ENCODE data around the gene PARP15. TPM values are rescaled to one million over a fixed set of nuclear protein-coding genes. Genes with fewer than 3 reads are reported as not detected.
"Not testable (repeated sequence)": the region's sequence is repeated elsewhere in the genome, so short reads cannot be mapped to it uniquely, and the experiment has no call there.

The PARP15 gene
- total RNA-seq, 4 donors from 2014 or later, result 1.2 to 10.3 (median 4.2) TPM

DNA sequence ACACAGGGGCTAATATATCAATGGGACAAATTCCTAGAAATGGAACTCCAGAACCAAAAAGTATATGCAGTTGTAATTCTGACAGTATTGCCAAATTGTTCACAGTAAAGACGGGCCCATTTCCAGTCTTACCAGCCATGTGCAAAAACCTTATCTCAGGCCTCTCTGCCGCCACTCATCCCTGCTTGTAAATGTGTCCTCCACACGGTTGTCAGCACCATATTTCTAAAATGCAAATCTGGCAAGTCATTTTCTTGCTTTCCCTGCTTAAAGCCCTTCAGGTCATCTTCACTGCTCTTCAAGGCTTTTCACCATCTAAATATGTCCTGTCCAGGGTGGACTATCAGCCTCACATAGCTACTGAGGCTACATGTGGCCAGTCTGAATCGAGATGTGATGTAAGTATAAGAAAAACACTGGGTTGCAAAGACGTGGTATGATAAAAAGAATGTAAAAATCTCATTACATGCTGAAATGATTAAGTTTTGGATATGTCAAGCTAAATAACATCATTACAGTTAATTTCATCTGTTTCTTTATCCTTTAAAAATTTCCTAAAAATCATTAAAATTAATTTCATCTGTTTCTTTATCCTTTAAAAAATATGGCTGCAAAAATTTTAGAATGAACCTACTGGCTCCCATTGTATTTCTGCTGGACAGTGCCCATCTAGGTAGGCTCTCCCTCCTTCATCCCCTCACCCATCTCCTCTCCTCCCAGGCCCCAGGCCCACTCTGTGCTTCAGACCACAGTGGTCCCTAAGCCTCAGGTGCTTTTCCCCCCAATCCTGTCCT is 14.3 kb upstream of the PARP15 start:
- Histone ChIP-seq H3K27ac (peak overlapping the region; percentile 92 to 97 (median 92)), H3K4me1 (peaks cover 8 to 45% (median 23%) of the 10 kb centered on the region in 4 donors), H3K4me3 (peak overlapping the region; percentile 68 to 92 (median 76)), H3K9me3 (no peaks in the 10 kb centered on the region), H3K36me3 (peaks cover 0 to 31% (median 5%) of the 10 kb centered on the region in 4 donors), H3K27me3 (no peaks in the 10 kb centered on the region)
- 55 to 58% methylated on average over 5 of the region's 5 CpGs for WGBS, 2 donors (ENCODE audit: low coverage in 1 of 2)
- intact Hi-C loops (cut with DNase I; ENCODE audit: low total_unique reads) (loop anchor here (5.0 kb wide), 1 partner anchor 119 kb away; the partner anchor contains the start of gene PARP14), in situ Hi-C loops (cut with MboI; ENCODE audit: low pct_ligation_motif_present in 1 of 4, low pct_unique_long_range_greater_than_20kb in 1 of 4, low sequenced_read_pairs in 3 of 4) (no loop called here)
- DNase-seq, result no peak
- TF ChIP-seq POLR2AphosphoS5 (IDR thresholded peaks at IDR 0.05) (no peak), EP300 (IDR thresholded peaks at IDR 0.05; ENCODE audit: low read depth) (no peak), POLR2A (IDR thresholded peaks at IDR 0.05) (no peak)
- TF ChIP-seq, protein P1, sequence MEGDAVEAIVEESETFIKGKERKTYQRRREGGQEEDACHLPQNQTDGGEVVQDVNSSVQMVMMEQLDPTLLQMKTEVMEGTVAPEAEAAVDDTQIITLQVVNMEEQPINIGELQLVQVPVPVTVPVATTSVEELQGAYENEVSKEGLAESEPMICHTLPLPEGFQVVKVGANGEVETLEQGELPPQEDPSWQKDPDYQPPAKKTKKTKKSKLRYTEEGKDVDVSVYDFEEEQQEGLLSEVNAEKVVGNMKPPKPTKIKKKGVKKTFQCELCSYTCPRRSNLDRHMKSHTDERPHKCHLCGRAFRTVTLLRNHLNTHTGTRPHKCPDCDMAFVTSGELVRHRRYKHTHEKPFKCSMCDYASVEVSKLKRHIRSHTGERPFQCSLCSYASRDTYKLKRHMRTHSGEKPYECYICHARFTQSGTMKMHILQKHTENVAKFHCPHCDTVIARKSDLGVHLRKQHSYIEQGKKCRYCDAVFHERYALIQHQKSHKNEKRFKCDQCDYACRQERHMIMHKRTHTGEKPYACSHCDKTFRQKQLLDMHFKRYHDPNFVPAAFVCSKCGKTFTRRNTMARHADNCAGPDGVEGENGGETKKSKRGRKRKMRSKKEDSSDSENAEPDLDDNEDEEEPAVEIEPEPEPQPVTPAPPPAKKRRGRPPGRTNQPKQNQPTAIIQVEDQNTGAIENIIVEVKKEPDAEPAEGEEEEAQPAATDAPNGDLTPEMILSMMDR (IDR thresholded peaks at IDR 0.05), result no peak

- DNase-seq, result no peak
- H3K36me3 ChIP-seq, result peaks cover 0 to 26% (median 3%) of the 10 kb centered on the region in 4 donors
- H3K4me1 ChIP-seq, result peaks cover 8 to 50% (median 24%) of the 10 kb centered on the region in 4 donors
- TF ChIP-seq EP300 (IDR thresholded peaks at IDR 0.05; ENCODE audit: low read depth) (no peak), POLR2A (IDR thresholded peaks at IDR 0.05) (no peak), POLR2AphosphoS5 (IDR thresholded peaks at IDR 0.05) (no peak)
- TF ChIP-seq, protein P1 (IDR thresholded peaks at IDR 0.05), result no peak
- in situ Hi-C loops (cut with MboI; ENCODE audit: low pct_ligation_motif_present in 1 of 4, low pct_unique_long_range_greater_than_20kb in 1 of 4, low sequenced_read_pairs in 3 of 4), result no loop called here
- H3K27me3 ChIP-seq, result no peaks in the 10 kb centered on the region
- 22% methylated on average over 5 of the region's 5 CpGs; no CpG with 5 or more reads in 1 of the 2 donors for WGBS, 2 donors (ENCODE audit: low coverage in 1 of 2)
- H3K27ac ChIP-seq, result peak overlapping the region; percentile 92 to 97 (median 92)
- peak overlapping the region; percentile 68 to 92 (median 76) for H3K4me3 ChIP-seq
- H3K9me3 ChIP-seq, result no peaks in the 10 kb centered on the region
- intact Hi-C loops (cut with DNase I; ENCODE audit: low total_unique reads), result loop anchor here (5.0 kb wide), 1 partner anchor 119 kb away; the partner anchor contains the start of gene PARP14
Measured at GRCh38 chr3:122563717-122564025, 13.8 kb upstream of the PARP15 start.

DNA sequence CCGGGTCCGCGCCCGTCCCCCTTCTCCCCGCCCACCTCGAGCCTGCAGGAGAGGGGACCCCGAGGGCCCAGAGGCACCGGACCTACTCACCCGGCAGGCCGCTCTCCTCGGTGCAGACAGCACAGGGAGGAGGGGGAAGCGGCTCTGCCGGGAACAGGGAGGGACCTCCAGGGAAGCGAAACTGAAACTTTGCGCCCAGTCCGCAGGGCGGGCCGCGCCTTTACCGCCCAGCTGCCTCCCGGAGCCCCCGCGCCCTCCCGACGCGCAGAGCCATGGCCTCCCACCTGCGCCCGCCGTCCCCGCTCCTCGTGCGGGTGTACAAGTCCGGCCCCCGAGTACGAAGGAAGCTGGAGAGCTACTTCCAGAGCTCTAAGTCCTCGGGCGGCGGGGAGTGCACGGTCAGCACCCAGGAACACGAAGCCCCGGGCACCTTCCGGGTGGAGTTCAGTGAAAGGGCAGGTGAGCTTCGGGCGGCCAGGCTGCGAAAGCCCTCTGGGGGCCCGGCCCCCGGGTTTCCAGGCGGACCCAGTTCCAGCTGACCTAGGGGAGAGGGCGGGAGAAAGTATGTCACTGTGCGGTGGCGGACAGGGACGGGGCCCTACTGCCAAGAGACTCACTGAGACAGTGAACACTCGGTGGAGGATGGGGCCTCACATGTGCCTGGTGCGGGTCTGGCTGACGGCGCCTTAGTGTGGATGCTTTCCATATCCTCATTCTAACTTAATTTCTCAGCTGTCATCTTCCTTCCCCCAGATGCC is 13.1 kb upstream of the PARP15 start, which contains the start of the genes DTX3L and PARP9:
Gene DTX3L, plus strand, starts transcription at position 184 of the 758 bp plus-strand sequence. Its CDS starts 89 bp downstream, at position 273.
Gene PARP9, minus strand, starts transcription at position 146 of the 758 bp plus-strand sequence. CDS start 4,680 bp downstream, outside the sequence.
- 0% methylated on average over 3 to 47 of the region's 56 CpGs for WGBS, 2 donors (ENCODE audit: low coverage in 1 of 2)
- no peaks in the 10 kb centered on the region for H3K27me3 ChIP-seq
- no peaks in the 10 kb centered on the region for H3K9me3 ChIP-seq
- H3K27ac ChIP-seq, result peak within 1 kb of the TSS; percentile 92 to 97 (median 92)
- TF ChIP-seq POLR2A (IDR thresholded peaks at IDR 0.05) (peak; percentile 86), POLR2AphosphoS5 (IDR thresholded peaks at IDR 0.05) (peak; percentile 79 to 90 (median 89))
- TF ChIP-seq, protein P1 (IDR thresholded peaks at IDR 0.05), result no peak
- peak; percentile 90 for DNase-seq
- H3K36me3 ChIP-seq, result peaks cover 0 to 25% (median 2%) of the 10 kb centered on the region in 4 donors
- in situ Hi-C loops (cut with MboI; ENCODE audit: low pct_ligation_motif_present in 1 of 4, low pct_unique_long_range_greater_than_20kb in 1 of 4, low sequenced_read_pairs in 3 of 4) (no loop called here), intact Hi-C loops (cut with DNase I; ENCODE audit: low total_unique reads) (loop anchor here (5.0 kb wide), 1 partner anchor 118 kb away; the partner anchor contains the start of gene PARP14)
- peak within 1 kb of the TSS; percentile 68 to 92 (median 76) for H3K4me3 ChIP-seq
- H3K4me1 ChIP-seq, result peaks cover 8 to 57% (median 25%) of the 10 kb centered on the region in 4 donors

DNA sequence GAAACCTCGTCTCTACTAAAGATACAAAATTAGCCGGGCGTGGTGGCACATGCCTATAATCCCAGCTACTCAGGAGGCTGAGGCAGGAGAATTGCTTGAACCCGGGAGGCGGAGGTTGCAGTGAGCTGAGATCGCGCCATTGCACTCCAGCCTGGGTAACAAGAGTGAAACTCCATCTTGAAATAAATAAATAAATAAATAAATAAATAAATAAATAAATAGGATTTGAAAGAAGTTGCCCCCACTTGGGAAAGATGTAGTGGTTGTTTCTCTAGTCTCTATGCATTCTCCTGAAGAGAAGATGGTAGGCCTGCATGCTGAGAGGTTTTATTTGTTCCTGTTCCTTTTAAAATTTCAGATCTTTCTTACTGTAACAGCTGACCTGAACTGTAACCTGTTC is 9.3 kb upstream of the PARP15 start:
- H3K27ac ChIP-seq, result peak overlapping the region; percentile 31 to 75 (median 54)
- in situ Hi-C loops (cut with MboI; ENCODE audit: low pct_ligation_motif_present in 1 of 4, low pct_unique_long_range_greater_than_20kb in 1 of 4, low sequenced_read_pairs in 3 of 4); H3K27me3 ChIP-seq; H3K4me3 ChIP-seq; DNase-seq; intact Hi-C loops (cut with DNase I; ENCODE audit: low total_unique reads); H3K9me3 ChIP-seq: not testable (repeated sequence)
- H3K36me3 ChIP-seq, result peaks cover 0 to 42% (median 6%) of the 10 kb centered on the region in 4 donors
- 88 to 95% methylated on average over 7 of the region's 7 CpGs for WGBS, 2 donors (ENCODE audit: low coverage in 1 of 2)
- H3K4me1 ChIP-seq, result peaks cover 5 to 35% (median 16%) of the 10 kb centered on the region in 4 donors

Measured in transverse colon (tissue), 4 donors.